Adrenal gland (tissue), 12 donors: Measurements from ENCODE around the gene POLR2E. TPM values are rescaled to one million over a fixed set of nuclear protein-coding genes. Genes with fewer than 3 reads are reported as not detected.

Source experiments
- DNase-seq, 7 donors: peaks; one replicate each; pipeline ENCODE4 v3.0.0-alpha.2; 2019 to 2020
- H3K27ac ChIP-seq, 5 donors: fragments of 200-600 bp; sonication (generic) in 4 of 5; 1 replicate in 3 of 5; 2 replicates in 2 of 5; pipeline versions ENCODE4 v1.5.1 to v1.8.0; 2016 to 2020; ENCODE audit warnings: mild to moderate bottlenecking in 1 of 5
- H3K27me3 ChIP-seq: fragments of 200-600 bp; 2 replicates; pipeline ENCODE4 v1.8.0; 2021
- H3K36me3 ChIP-seq, 2 donors: fragments of 200-600 bp; replicated peaks in 1 of 2; 1 replicate in 1 of 2; 2 replicates in 1 of 2; pipeline versions ENCODE4 v1.5.1 to v1.8.0; 2018 to 2022
- H3K4me1 ChIP-seq, 2 donors: fragments of 200-600 bp; replicated peaks in 1 of 2; 1 replicate in 1 of 2; 2 replicates in 1 of 2; pipeline versions ENCODE4 v1.5.1 to v1.8.0; 2018 to 2021
- H3K4me3 ChIP-seq, 4 donors: fragments of 200-600 bp; sonication (generic) in 3 of 4; one replicate each; pipeline ENCODE4 v1.5.1; 2016 to 2018
- H3K9me3 ChIP-seq, 3 donors: fragments of 200-600 bp; sonication (generic) in 1 of 3; replicated peaks in 1 of 3; 1 replicate in 2 of 3; 2 replicates in 1 of 3; pipeline versions ENCODE4 v1.5.1 to v1.8.0; 2016 to 2021
- CTCF ChIP-seq, 6 experiments: fragments of 450-650 bp in 4 of 6; fragments of 200-600 bp in 2 of 6; sonication (generic) in 1 of 6; IDR thresholded peaks; 1 replicate in 5 of 6; 2 replicates in 1 of 6; pipeline versions ENCODE4 v1.5.1 to v1.8.0; 2016 to 2021; ENCODE audit warnings: antibody characterized with exemption in 6 of 6, mild to moderate bottlenecking in 2 of 6, moderate library complexity in 1 of 6
- POLR2A ChIP-seq, 2 donors: fragments of 450-650 bp; IDR thresholded peaks; one replicate each; pipeline ENCODE4 v1.6.1; 2017; ENCODE audit warnings: antibody characterized with exemption in 2 of 2, mild to moderate bottlenecking in 2 of 2, moderate library complexity in 1 of 2
- WGBS, 4 donors: extraction: QIAGEN DNeasy Blood & Tissue Kit in 2 of 4; methylation state at CpG; one replicate each; pipeline versions ENCODE4 v1.1.5 to v1.1.7; 2013 to 2017; 5-methylcytosine and 5-hydroxymethylcytosine counted together
- intact Hi-C, 2 donors: fragments of 100-400 bp; cut with DNase I; formaldehyde crosslinking; loops; one replicate each; pipeline versions ENCODE4 v1.14.1 to v1.15.0; 2022 to 2023
- polyA plus RNA-seq, 3 donors: library from polyadenylated mRNA; stranded (reverse); fragments of 200-250 nt in 2 of 3; fragments of 350-450 nt in 1 of 3; fragmentation: Illumina TruSeq in 1 of 3; extraction: RNeasy Lipid Tissue Mini Kit (QIAGEN cat#74804) in 1 of 3; gene quantifications; one replicate each; pipeline ENCODE4 v1.2.3, GENCODE V29; 2013 to 2014
- total RNA-seq, 9 donors: library from RNA; depleted of rRNA in 4 of 9; stranded (reverse); fragments of >200 nt in 4 of 9; fragments of 120-200 nt in 1 of 9; fragmentation: NEBNext Ultra II Directional in 1 of 9; extraction: Animal tissue kit (Norgen Biotek cat#: 25700) in 1 of 9; gene quantifications; one replicate each; pipeline versions ENCODE4 v1.1.0 to v1.2.4, GENCODE V29; 2013 to 2023
- donor health status: healthy with polysubstance abuse.
- donor health status: Bipolar disorder and iron deficiency.
- donor health status: DM: yes; HTN: yes; CAD: no.
- donor health status: DM: no; HTN: no; CAD: no.
- donor health status: DM: no; HTN: no; CAD: no.
- donor health status: DM: yes; HTN: yes; CAD: no.

Gene POLR2E
- total and polyA plus RNA-seq, 12 donors: 74.7 to 231 (median 157) TPM

DNA sequence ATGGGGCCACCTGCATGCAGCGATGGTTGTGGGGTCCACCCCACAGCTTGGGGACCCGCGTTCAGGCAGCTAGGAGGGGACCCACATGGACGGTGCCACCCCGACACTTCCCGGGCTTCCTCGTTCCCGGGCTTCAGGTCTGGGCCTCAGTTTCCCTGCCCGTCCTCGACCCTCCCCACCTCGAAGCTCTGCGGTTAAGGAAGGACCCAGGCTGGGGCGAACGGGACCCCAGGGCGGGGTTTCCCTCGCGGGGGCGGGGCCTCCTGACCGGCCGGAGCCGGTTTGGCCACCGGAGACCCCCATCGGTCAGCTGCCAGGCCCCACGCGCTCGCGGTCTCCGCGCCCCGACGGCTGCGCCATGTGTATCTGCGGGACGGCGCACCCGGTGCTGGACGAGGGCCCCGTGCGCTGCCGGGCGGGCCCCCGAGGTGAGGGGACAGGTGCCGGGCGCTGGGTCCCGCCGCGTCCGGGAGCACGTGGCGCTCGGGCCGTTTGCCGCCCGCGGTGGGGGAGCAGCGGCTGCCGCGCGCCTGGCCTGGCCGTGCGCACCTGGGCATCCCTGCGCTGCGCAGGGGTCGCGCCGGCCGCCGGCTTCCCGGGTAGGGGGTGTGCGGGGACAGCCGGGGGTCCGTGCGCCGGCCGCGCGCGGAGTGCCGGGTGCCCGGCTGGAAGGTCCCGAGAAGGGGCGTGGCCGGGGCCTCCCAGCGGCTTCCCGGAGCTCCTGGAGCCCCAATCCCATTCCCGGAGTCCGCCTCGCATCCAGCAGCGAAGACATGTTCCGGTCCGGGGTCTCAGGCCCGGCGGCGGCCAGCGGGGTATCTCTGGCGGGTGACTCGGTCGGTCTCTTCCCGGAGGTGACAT lies 24.0 kb downstream of the POLR2E start:
- H3K4me3 ChIP-seq: no peak overlapping the region

GRCh38 chr19:1070576-1070930 lies 24.6 kb downstream of the POLR2E start:
- no peak for TF ChIP-seq CTCF (IDR thresholded peaks at IDR 0.05)
- TF ChIP-seq POLR2A (IDR thresholded peaks at IDR 0.05): no peak
- 17 to 23% (median 21%) methylated on average over 21 of the region's 21 CpGs for WGBS, 4 donors
- H3K9me3 ChIP-seq: no peaks in the 10 kb centered on the region
- peaks cover 53% of the 10 kb centered on the region for H3K27me3 ChIP-seq
- peaks cover 0 to 20% of the 10 kb centered on the region in 2 donors for H3K4me1 ChIP-seq
- H3K4me3 ChIP-seq: no peak overlapping the region
- H3K27ac ChIP-seq: no peak overlapping the region
- DNase-seq: no peak
- no peaks in the 10 kb centered on the region for H3K36me3 ChIP-seq
- intact Hi-C loops: no loop called here

More for the DNA sequence above, 24.0 kb downstream of the POLR2E start:
- no peak overlapping the region for H3K27ac ChIP-seq
- TF ChIP-seq POLR2A (IDR thresholded peaks at IDR 0.05): no peak
- no peak for TF ChIP-seq CTCF (IDR thresholded peaks at IDR 0.05)
- H3K4me1 ChIP-seq: peaks cover 0 to 20% of the 10 kb centered on the region in 2 donors
- 26 to 58% (median 28%) methylated on average over 21 to 99 of the region's 99 CpGs for WGBS, 4 donors
- no peaks in the 10 kb centered on the region for H3K36me3 ChIP-seq
- intact Hi-C loops: no loop called here
- H3K9me3 ChIP-seq: no peaks in the 10 kb centered on the region
- peak in 1 of 7 donors; percentile 22 for DNase-seq
- peaks cover 53% of the 10 kb centered on the region for H3K27me3 ChIP-seq

GRCh38 chr19:1069009-1069779 lies 26.0 kb downstream of the POLR2E start:
- peak overlapping the region in 3 of 5 donors; percentile 10 to 75 (median 49) for H3K27ac ChIP-seq
- intact Hi-C loops: no loop called here
- H3K4me1 ChIP-seq: peaks cover 0 to 28% of the 10 kb centered on the region in 2 donors
- H3K27me3 ChIP-seq: peaks cover 53% of the 10 kb centered on the region
- H3K36me3 ChIP-seq: no peaks in the 10 kb centered on the region
- DNase-seq: peak; percentile 50 to 80 (median 66)
- H3K9me3 ChIP-seq: no peaks in the 10 kb centered on the region
- no peak overlapping the region for H3K4me3 ChIP-seq
- 34 to 59% (median 49%) methylated on average over 21 to 25 of the region's 25 CpGs for WGBS, 4 donors
- no peak for TF ChIP-seq POLR2A (IDR thresholded peaks at IDR 0.05)
- TF ChIP-seq CTCF (IDR thresholded peaks at IDR 0.05): no peak
